ENCODE results near the gene NAT14. TPM values are rescaled to one million over a fixed set of nuclear protein-coding genes. Genes with fewer than 3 reads are reported as not detected.

The NAT14 gene
- total RNA-seq, 5 donors from 2014 or later (not counting 1 experiment from before 2014, with no cell fraction given) = 6.3 to 10.4 (median 8.1) TPM

Other genes starting within 250 kb of the NAT14 start
- gene PPP6R1, start 226.2 kb upstream of the NAT14 start, total RNA-seq = 100 to 1,000 TPM; 173 to 208 (median 194) TPM
- 10 to 100 TPM; 16.8 to 27.6 (median 24.7) TPM for gene HSPBP1, start 205.1 kb upstream of the NAT14 start, total RNA-seq
- 1 to 10 TPM; 2.9 to 5.8 (median 3.9) TPM for gene BRSK1, start 201.2 kb upstream of the NAT14 start, total RNA-seq
- gene TMEM150B, start 159.8 kb upstream of the NAT14 start, total RNA-seq = under 1 TPM in 1 of 5 donors, not detected in 4; 0.47 TPM
- gene KMT5C, start 145.3 kb upstream of the NAT14 start, total RNA-seq = 10 to 100 TPM; 24.4 to 71.8 (median 30.7) TPM
- gene COX6B2, start 130.5 kb upstream of the NAT14 start, total RNA-seq = under 1 TPM in 2 of 5 donors, not detected in 3; 0.12 to 0.51 TPM
- gene GARIN5B, start 121.9 kb upstream of the NAT14 start, total RNA-seq = not detected
- gene IL11, start 114.7 kb upstream of the NAT14 start, total RNA-seq = under 1 TPM in 2 of 5 donors, not detected in 3; 0.53 to 0.96 TPM
- not detected for gene TMEM190, start 108.4 kb upstream of the NAT14 start, total RNA-seq
- gene TMEM238, start 100.9 kb upstream of the NAT14 start, total RNA-seq = 10 to 100 TPM; 10.8 to 23.2 (median 20.0) TPM
- gene RPL28, start 99.3 kb upstream of the NAT14 start, total RNA-seq = 1,000 to 10,000 TPM; 3,465 to 4,436 (median 4,286) TPM
- gene UBE2S, start 77.4 kb upstream of the NAT14 start, total RNA-seq = 10 to 100 TPM; 27.5 to 75.2 (median 35.1) TPM
- not detected for gene SHISA7, start 41.9 kb upstream of the NAT14 start, total RNA-seq
- gene ISOC2, start 23.5 kb upstream of the NAT14 start, total RNA-seq = 10 to 100 TPM in 3 of 5 donors, 1 to 10 TPM in 2; 6.8 to 18.9 (median 14.7) TPM
- not detected for gene C19orf85, start 20.4 kb upstream of the NAT14 start, total RNA-seq
- gene ZNF628, start 8.6 kb upstream of the NAT14 start, total RNA-seq = 10 to 100 TPM; 14.2 to 24.1 (median 16.2) TPM
- 1 to 10 TPM in 2 of 5 donors, under 1 TPM in 3; 0.38 to 1.3 (median 0.66) TPM for gene SSC5D, start 3.2 kb downstream of the NAT14 start, total RNA-seq
- not detected for gene SBK2, start 51.9 kb downstream of the NAT14 start, total RNA-seq
- not detected for gene SBK3, start 60.4 kb downstream of the NAT14 start, total RNA-seq
- 10 to 100 TPM in 3 of 5 donors, 1 to 10 TPM in 2; 5.4 to 13.3 (median 10.0) TPM for gene ZNF579, start 95.7 kb downstream of the NAT14 start, total RNA-seq
- gene FIZ1, start 114.3 kb downstream of the NAT14 start, total RNA-seq = 10 to 100 TPM in 4 of 5 donors, 1 to 10 TPM in 1; 9.8 to 27.7 (median 19.0) TPM
- 10 to 100 TPM; 14.9 to 42.2 (median 33.4) TPM for gene ZNF524, start 115.1 kb downstream of the NAT14 start, total RNA-seq
- gene ZNF865, start 120.5 kb downstream of the NAT14 start, total RNA-seq = 10 to 100 TPM; 16.3 to 29.4 (median 27.3) TPM
- 10 to 100 TPM in 2 of 5 donors, 1 to 10 TPM in 3; 7.2 to 13.3 (median 8.2) TPM for gene ZNF784, start 139.4 kb downstream of the NAT14 start, total RNA-seq
- 100 to 1,000 TPM in 2 of 5 donors, 10 to 100 TPM in 3; 44.6 to 116 (median 94.2) TPM for gene ZNF580, start 155.8 kb downstream of the NAT14 start, total RNA-seq
- 10 to 100 TPM; 26.4 to 38.7 (median 31.9) TPM for gene ZNF581, start 158.5 kb downstream of the NAT14 start, total RNA-seq
- 1 to 10 TPM; 1.7 to 4.7 (median 3.8) TPM for gene CCDC106, start 163.0 kb downstream of the NAT14 start, total RNA-seq
- 100 to 1,000 TPM; 254 to 310 (median 303) TPM for gene U2AF2, start 169.8 kb downstream of the NAT14 start, total RNA-seq
- gene EPN1, start 190.0 kb downstream of the NAT14 start, total RNA-seq = 10 to 100 TPM; 32.6 to 75.2 (median 60.6) TPM

Data from T-cell (primary cell).